ENCODE results near the gene AWAT2. TPM values are rescaled to one million over a fixed set of nuclear protein-coding genes. Genes with fewer than 3 reads are reported as not detected.

AWAT2 gene
- total RNA-seq, 1 experiment from 2014 or later = not detected

GRCh38 chrX:70032792-70033191 lies 16.9 kb downstream of the AWAT2 start:
- no peak for TF ChIP-seq NFATC4 (CRISPR knock-in tag; IDR thresholded peaks at IDR 0.05)
- ChIA-PET POLR2A (no interaction called here), CTCF (interaction anchor here (0.9 to 3.5 kb wide), 12 partner anchors 8 to 608 kb away, joined by 3 to 61 read pairs (median 6); partner anchors contain the start of gene IGBP1)
- Mint-ChIP-seq H3K27me3 (ENCODE audit: low read depth) (no peaks in the 10 kb centered on the region; the same call in 1 of the 2 replicates), H3K9me3 (no peaks in the 10 kb centered on the region), H3K36me3 (no peaks in the 10 kb centered on the region), H3K27ac (no peak overlapping the region), H3K4me3 (no peak overlapping the region), H3K4me1 (peaks cover 12% of the 10 kb centered on the region)
- ATAC-seq (no peak), DNase-seq (ENCODE audit: low spot score) (no peak)

DNA sequence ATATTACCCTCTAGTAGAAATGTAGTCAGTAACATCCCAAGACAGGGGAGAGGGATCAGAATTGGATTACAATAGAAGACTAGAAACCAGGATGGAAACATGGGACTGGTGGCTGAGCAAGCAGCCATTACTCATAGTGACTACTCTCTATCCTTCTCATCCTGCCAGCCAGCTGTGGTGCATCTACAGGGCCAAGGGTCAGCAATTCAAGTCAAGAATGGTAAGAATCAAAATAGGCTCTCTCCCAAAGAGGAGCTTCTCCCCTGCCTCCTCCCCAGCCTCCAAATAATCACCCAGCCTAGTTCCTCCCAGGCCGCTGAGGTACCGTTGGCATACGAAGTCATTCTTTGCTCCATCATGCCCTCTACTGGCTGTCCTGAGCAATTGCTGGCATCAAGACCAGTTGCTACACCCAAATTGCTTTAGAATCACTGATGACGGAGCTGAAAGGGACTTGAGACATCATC lies 19.4 kb downstream of the AWAT2 start:
- Mint-ChIP-seq H3K27me3 (ENCODE audit: low read depth) (no peaks in the 10 kb centered on the region; the same call in 1 of the 2 replicates), H3K36me3 (no peaks in the 10 kb centered on the region), H3K4me1 (peaks cover 23% of the 10 kb centered on the region), H3K9me3 (no peaks in the 10 kb centered on the region), H3K27ac (no peak overlapping the region), H3K4me3 (no peak overlapping the region)
- peak; percentile 54; the same call in 1 of the 2 replicates for ATAC-seq
- ChIA-PET CTCF (interaction anchor here (0.5 to 2.9 kb wide), 31 partner anchors 9 to 660 kb away, joined by 3 to 33 read pairs (median 4); partner anchors contain the start of gene IGBP1), POLR2A (no interaction called here)
- DNase-seq (ENCODE audit: low spot score) = peak; percentile 49
- peak; percentile 63 for TF ChIP-seq CTCF (IDR thresholded peaks at IDR 0.05)
- TF ChIP-seq, protein P1, sequence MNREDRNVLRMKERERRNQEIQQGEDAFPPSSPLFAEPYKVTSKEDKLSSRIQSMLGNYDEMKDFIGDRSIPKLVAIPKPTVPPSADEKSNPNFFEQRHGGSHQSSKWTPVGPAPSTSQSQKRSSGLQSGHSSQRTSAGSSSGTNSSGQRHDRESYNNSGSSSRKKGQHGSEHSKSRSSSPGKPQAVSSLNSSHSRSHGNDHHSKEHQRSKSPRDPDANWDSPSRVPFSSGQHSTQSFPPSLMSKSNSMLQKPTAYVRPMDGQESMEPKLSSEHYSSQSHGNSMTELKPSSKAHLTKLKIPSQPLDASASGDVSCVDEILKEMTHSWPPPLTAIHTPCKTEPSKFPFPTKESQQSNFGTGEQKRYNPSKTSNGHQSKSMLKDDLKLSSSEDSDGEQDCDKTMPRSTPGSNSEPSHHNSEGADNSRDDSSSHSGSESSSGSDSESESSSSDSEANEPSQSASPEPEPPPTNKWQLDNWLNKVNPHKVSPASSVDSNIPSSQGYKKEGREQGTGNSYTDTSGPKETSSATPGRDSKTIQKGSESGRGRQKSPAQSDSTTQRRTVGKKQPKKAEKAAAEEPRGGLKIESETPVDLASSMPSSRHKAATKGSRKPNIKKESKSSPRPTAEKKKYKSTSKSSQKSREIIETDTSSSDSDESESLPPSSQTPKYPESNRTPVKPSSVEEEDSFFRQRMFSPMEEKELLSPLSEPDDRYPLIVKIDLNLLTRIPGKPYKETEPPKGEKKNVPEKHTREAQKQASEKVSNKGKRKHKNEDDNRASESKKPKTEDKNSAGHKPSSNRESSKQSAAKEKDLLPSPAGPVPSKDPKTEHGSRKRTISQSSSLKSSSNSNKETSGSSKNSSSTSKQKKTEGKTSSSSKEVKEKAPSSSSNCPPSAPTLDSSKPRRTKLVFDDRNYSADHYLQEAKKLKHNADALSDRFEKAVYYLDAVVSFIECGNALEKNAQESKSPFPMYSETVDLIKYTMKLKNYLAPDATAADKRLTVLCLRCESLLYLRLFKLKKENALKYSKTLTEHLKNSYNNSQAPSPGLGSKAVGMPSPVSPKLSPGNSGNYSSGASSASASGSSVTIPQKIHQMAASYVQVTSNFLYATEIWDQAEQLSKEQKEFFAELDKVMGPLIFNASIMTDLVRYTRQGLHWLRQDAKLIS (CRISPR knock-in tag; IDR thresholded peaks at IDR 0.05; ENCODE audit: borderline replicate concordance) = no peak

DNA sequence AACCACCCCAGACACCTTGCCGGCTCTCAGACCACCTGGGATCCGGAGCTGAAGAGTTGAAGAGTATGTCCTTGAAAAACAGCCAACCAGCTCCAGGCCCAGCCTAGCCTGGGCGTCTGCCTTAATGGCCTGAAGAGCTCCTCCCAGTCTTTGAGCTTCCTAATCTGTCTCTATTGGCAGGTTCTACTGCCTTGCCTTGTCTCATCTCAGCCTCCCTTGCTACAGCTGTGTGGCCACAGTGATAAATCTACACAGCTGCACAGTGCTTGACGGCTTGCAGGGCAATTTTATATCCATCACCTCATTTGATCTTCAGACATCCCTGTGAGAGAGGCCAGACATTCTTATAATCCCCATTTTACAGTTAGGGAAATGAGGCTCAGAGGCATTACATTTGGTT lies 19.9 kb downstream of the AWAT2 start:
- Mint-ChIP-seq H3K4me3 (no peak overlapping the region), H3K9me3 (no peaks in the 10 kb centered on the region), H3K27ac (no peak overlapping the region), H3K27me3 (ENCODE audit: low read depth) (no peaks in the 10 kb centered on the region; the same call in 1 of the 2 replicates), H3K36me3 (no peaks in the 10 kb centered on the region), H3K4me1 (peaks cover 23% of the 10 kb centered on the region)
- ATAC-seq (no peak; the same call in 1 of the 2 replicates), DNase-seq (ENCODE audit: low spot score) (no peak)
- POLR2A ChIA-PET = no interaction called here
- CTCF ChIA-PET = interaction anchor here (0.6 to 2.9 kb wide), 25 partner anchors 9 to 642 kb away, joined by 3 to 33 read pairs (median 5); partner anchors contain the start of gene IGBP1
- TF ChIP-seq, protein P2, sequence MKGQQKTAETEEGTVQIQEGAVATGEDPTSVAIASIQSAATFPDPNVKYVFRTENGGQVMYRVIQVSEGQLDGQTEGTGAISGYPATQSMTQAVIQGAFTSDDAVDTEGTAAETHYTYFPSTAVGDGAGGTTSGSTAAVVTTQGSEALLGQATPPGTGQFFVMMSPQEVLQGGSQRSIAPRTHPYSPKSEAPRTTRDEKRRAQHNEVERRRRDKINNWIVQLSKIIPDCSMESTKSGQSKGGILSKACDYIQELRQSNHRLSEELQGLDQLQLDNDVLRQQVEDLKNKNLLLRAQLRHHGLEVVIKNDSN (CRISPR knock-in tag; IDR thresholded peaks at IDR 0.05) = no peak
- no peak for TF ChIP-seq GTF2I (CRISPR knock-in tag; conservative IDR thresholded peaks at IDR 0.05)
- TF ChIP-seq STAT6 (CRISPR knock-in tag; conservative IDR thresholded peaks at IDR 0.05; ENCODE audit: low read depth) = no peak
- TF ChIP-seq ZNF219 (CRISPR knock-in tag; IDR thresholded peaks at IDR 0.05; ENCODE audit: borderline replicate concordance) = no peak
- no peak for TF ChIP-seq CTCF (IDR thresholded peaks at IDR 0.05)
- TF ChIP-seq, protein P3, sequence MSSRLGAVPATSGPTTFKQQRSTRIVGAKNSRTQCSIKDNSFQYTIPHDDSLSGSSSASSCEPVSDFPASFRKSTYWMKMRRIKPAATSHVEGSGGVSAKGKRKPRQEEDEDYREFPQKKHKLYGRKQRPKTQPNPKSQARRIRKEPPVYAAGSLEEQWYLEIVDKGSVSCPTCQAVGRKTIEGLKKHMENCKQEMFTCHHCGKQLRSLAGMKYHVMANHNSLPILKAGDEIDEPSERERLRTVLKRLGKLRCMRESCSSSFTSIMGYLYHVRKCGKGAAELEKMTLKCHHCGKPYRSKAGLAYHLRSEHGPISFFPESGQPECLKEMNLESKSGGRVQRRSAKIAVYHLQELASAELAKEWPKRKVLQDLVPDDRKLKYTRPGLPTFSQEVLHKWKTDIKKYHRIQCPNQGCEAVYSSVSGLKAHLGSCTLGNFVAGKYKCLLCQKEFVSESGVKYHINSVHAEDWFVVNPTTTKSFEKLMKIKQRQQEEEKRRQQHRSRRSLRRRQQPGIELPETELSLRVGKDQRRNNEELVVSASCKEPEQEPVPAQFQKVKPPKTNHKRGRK (CRISPR knock-in tag; IDR thresholded peaks at IDR 0.05; ENCODE audit: borderline replicate concordance) = no peak
- TF ChIP-seq MXD4 (CRISPR knock-in tag; IDR thresholded peaks at IDR 0.05; ENCODE audit: borderline replicate concordance) = no peak
- TF ChIP-seq, protein P4, sequence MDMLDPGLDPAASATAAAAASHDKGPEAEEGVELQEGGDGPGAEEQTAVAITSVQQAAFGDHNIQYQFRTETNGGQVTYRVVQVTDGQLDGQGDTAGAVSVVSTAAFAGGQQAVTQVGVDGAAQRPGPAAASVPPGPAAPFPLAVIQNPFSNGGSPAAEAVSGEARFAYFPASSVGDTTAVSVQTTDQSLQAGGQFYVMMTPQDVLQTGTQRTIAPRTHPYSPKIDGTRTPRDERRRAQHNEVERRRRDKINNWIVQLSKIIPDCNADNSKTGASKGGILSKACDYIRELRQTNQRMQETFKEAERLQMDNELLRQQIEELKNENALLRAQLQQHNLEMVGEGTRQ (CRISPR knock-in tag; IDR thresholded peaks at IDR 0.05) = no peak
- no peak for TF ChIP-seq CREM (CRISPR knock-in tag; IDR thresholded peaks at IDR 0.05)
- TF ChIP-seq FOXP4 (CRISPR knock-in tag; IDR thresholded peaks at IDR 0.05) = no peak
- TF ChIP-seq TEAD4 (CRISPR knock-in tag; IDR thresholded peaks at IDR 0.05) = no peak
- TF ChIP-seq ZNF416 (CRISPR knock-in tag; IDR thresholded peaks at IDR 0.05) = no peak
